ENCODE data around the gene MOB4.

GRCh38 chr2:197480165-197481036, 35.5 kb upstream of the MOB4 start:
- TF ChIP-seq CTCF (IDR thresholded peaks at IDR 0.05) (no peak), POLR2AphosphoS5 (IDR thresholded peaks at IDR 0.05) (no peak)

Measured in upper lobe of left lung (tissue), 4 donors.